GM19238 (cell line): ENCODE measurements around the gene HEATR5A.
"Not testable (repeated sequence)": the region's sequence is repeated elsewhere in the genome, so short reads cannot be mapped to it uniquely, and the experiment has no call there.

Experiments used
- DNase-seq: peaks from one replicate; pipeline ENCODE4 v3.0.0; 2011; ENCODE audit warnings: low spot score; ENCODE audit not compliant: insufficient read length

Gene HEATR5A

DNA sequence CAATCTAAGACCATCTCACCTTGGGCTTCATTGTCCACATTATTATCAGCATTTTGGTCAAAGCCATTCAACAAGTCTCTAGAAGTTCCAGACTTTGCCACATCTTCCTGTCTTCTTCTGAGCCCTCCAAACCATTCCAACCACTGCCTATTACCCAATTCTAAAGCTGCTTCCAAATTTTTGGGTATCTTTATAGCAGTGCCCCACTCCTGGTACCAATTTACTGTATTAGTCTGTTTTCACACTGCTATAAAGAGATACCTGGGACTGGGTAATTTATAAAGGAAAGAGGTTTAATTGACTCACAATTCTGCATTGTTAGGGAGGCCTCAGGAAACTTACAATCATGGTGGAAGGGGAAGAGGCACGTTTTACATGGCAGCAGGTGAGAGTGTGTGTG is 89.0 kb downstream of the HEATR5A start:
- not testable (repeated sequence) for DNase-seq

DNA sequence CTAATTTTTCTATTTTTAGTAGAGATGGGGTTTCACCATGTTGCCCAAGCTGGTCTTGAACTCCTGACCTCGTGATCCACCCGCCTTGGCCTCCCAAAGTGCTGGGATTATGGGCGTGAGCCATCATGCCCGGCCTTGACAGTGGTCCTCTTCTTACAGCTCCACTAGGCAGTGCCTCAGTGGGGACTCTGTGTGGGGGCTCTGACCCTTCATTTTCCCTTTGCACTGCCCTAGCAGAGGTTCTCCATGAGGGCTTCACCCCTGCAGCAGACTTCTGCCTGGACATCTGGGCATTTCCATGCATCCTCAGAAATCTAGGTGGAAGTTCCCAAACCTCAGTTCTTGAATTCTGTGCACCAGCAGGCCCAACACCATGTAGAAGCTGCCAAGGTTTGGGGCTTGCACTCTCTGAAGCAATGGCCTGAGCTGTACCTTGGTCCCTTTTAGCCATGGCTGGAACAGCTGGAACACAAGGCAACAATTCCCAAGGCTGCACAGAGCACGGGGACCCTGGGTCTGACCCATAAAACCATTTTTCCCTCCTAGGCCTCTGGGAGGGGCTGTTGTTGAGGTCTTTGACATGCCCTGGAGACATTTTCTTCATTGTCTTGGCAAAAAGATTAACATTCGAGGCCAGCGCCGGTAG is 90.4 kb downstream of the HEATR5A start:
- not testable (repeated sequence) for DNase-seq

DNA sequence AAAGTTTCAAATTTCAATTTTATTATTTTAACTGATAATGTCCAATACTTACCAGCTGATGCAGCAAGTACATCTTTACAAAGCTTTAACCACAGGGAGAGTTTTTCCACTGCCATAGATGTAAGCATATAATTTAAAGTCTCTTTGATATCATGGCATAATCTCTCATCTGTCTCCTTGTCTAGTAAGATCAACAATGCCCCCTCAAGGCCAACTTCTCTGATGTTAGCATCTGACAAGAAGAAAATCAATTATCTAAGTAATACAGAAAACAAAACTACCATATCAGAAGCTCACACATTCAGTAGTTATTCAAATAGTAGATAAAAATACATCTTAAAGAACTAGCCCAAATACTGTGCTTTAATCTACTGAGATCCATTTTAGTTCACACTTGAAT is 94.2 kb downstream of the HEATR5A start:
- DNase-seq, result no peak

GRCh38 chr14:31323419-31323818 is 96.9 kb downstream of the HEATR5A start:
- DNase-seq, result no peak

GRCh38 chr14:31320922-31321766 is 99.2 kb downstream of the HEATR5A start:
- DNase-seq, result no peak

DNA sequence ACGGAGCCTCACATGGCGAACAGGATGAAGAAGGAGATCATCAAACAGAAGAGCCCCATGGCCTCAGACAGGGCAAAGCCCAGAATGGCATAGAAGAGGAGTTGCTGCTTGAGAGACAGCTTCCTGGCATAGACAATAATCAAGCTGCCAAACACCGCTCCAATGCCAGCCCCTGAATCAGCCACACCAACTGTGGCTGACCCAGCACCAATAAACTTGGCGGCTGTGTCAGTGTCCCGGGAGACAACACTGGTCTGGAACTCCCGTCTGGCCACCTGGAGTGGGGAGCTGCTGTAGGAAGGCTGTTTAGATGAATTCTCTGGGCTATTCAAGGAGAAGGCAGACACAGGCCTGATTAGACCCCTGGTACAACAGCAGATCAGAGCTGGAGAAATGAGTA is 100.1 kb downstream of the HEATR5A start:
- DNase-seq, result no peak

DNA sequence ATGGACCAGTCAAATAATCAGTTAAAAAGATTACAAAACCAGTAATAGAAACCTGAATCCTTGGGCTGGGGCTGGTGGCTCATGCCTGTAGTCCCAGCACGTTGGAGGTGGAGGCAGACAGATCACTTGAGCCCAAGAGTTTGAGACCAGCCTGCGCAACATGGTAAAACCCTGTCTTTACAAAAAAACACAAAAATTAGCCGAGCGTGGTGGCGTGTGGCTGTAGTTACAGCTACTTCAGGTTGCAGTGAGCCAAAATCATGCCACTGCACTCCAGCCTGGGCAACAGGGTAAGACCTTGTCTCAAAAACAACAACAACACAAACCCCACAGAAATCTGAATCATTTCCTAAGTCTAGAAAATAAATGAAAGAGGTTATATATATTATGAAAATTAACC is 100.6 kb downstream of the HEATR5A start:
- DNase-seq, result no peak

GRCh38 chr14:31312934-31313333 is 107.4 kb downstream of the HEATR5A start:
- DNase-seq, result no peak

GRCh38 chr14:31312370-31312769 is 108.0 kb downstream of the HEATR5A start:
- DNase-seq, result not testable (repeated sequence)

DNA sequence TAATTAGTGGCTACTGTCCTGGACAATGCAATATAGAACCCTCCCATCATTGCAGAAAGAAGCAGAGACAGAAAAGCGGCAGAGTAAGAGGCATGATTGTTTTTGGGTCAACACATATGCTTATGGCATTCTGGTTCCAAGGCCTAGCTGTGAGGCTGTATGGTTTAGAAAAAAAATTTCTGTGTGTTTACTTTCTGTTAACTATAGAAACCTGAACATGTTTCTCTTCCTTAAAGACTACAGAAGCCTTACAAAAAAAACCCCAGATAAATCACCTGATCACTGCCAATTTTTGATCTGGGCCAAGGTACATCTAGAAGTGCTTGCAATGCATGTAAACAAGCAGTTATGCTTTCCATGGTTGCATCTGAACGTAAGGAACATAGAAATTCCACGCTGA is 112.7 kb downstream of the HEATR5A start:
- DNase-seq, result no peak

DNA sequence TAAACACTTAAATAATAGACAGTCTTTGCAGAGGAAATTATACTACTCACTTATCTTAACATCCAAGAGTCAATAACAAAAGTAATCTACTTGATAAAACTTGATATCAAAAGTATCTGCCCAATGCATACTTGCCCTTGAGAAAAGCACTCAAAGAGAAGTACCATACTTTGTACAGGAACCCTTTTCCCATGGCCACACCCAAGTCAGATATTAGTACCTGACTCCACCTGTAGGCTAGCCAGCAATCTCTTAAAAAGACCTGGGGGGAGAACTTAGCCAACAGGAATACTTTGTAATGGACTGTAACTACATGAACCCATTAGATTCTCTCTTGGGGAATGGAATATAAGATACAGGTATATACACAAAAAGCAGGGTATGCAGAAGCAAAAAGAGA is 113.2 kb downstream of the HEATR5A start:
- no peak for DNase-seq

DNA sequence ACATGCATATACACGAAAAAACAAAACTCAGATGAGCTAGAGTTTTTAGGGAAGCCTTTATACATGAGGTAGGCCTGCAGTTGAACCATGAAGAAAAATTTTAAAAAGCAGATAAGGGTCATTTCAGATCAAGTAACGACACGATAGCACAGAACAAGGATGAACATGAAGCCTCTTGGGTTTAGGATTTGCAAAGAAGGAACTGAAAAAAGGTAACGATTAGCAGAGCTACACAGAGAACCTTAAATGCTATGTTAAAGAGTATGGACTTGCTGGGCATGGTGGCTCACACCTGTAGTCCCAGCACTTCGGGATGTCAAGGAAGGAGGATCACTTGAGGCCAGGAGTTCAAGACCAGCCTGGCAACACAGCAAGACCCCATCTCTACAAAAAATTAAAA is 116.7 kb downstream of the HEATR5A start:
- no peak for DNase-seq

GRCh38 chr14:31300883-31301282 is 119.5 kb downstream of the HEATR5A start:
- DNase-seq, result no peak

DNA sequence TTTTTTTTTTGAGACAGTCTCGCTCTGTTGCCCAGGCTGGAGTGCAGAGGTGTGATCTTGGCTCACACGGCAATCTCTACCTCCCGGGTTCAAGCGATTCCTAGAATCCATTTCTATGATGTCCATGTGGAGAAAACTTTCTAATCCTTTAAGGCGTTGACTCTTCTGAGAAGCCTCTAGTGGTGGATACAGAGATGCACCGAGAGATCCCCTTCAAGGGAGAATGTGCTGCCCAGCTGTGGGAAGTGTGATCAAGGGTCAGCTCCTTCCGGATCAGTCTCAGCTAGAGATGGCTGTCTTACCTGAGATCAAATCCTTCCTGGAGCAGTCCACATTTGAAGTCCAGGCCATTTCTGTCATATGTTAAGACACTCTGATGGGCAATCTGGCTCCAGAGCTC is 120.1 kb downstream of the HEATR5A start:
- no peak for DNase-seq

- DNase-seq, result no peak
These were observed 122.5 kb downstream of the HEATR5A start for GRCh38 chr14:31297701-31298344.

- DNase-seq, result no peak
These were observed 123.2 kb downstream of the HEATR5A start for GRCh38 chr14:31297112-31297511.

- no peak for DNase-seq
These were observed 125.5 kb downstream of the HEATR5A start for GRCh38 chr14:31294746-31295405.

GRCh38 chr14:31292937-31293616 is 127.3 kb downstream of the HEATR5A start:
- no peak for DNase-seq

GRCh38 chr14:31291210-31291609 is 129.1 kb downstream of the HEATR5A start:
- DNase-seq, result no peak

DNA sequence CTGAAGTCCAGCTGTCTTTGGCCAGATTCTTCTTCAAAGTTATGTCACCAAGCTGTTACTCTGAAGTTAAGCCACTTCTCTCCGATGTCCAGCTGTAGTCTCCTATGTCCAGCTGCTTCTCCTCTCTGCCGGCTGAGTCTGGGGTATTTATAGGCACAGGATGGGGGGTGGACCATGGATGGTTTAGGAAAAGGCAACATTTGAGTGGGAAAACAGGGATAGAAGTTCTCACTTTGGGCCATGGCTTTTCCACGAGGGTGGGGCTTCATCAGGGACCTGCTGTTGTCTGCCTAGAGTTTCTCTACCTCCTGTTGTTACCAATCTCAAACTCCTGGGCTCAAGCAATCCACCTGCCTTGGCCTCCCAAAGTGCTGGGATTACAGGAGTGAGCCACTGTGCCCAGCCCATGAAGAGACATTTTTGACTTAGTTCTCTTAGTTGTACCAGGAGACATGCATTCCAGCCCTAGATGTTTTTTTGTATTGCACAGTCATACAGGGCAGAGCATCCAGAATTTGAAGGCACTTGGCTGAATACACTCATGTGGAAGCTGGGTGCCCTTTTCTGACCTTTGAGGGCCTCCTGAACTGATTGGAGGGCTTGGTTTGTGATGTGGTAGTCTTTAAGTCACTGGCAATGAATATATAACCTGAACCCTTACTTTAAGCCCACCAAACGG is 132.9 kb downstream of the HEATR5A start:
- no peak for DNase-seq
